Left kidney (tissue), 2 donors: Measurements from ENCODE around the gene IQCK. TPM values are rescaled to one million over a fixed set of nuclear protein-coding genes. Genes with fewer than 3 reads are reported as not detected.

Source experiments
- DNase-seq: peaks from one replicate; pipeline ENCODE4 v3.0.0-alpha.2; 2013
- polyA plus RNA-seq: library from polyadenylated mRNA; unstranded; fragments of 120-200 nt; gene quantifications from one replicate; pipeline ENCODE4 v1.2.1, GENCODE V29; 2013; ENCODE audit not compliant: insufficient read length

IQCK gene
- polyA plus RNA-seq, 1 donor: 44.7 TPM

GRCh38 chr16:19698480-19699465 lies 19.3 kb upstream of the IQCK start:
- no peak for DNase-seq

GRCh38 chr16:19699472-19699871 lies 18.6 kb upstream of the IQCK start:
- DNase-seq: no peak

- DNase-seq: no peak
Measured at GRCh38 chr16:19700319-19700781, 17.7 kb upstream of the IQCK start.

GRCh38 chr16:19701091-19701490 lies 17.0 kb upstream of the IQCK start:
- no peak for DNase-seq

- DNase-seq: no peak
Measured at GRCh38 chr16:19703172-19703889, 14.7 kb upstream of the IQCK start.

- no peak for DNase-seq
Measured at GRCh38 chr16:19704321-19705145, 13.5 kb upstream of the IQCK start.

- DNase-seq: no peak
Measured at GRCh38 chr16:19705146-19705501, 12.9 kb upstream of the IQCK start.

- DNase-seq: no peak
Measured at GRCh38 chr16:19705843-19706242, 12.2 kb upstream of the IQCK start.

GRCh38 chr16:19706846-19707245 lies 11.2 kb upstream of the IQCK start:
- no peak for DNase-seq

- no peak for DNase-seq
Measured at GRCh38 chr16:19707569-19708295, 10.3 kb upstream of the IQCK start.

GRCh38 chr16:19708296-19709205 lies 9.5 kb upstream of the IQCK start:
- no peak for DNase-seq

GRCh38 chr16:19709381-19710136 lies 8.5 kb upstream of the IQCK start:
- DNase-seq: no peak

- DNase-seq: no peak
Measured at GRCh38 chr16:19710191-19710908, 7.7 kb upstream of the IQCK start.

- no peak for DNase-seq
Measured at GRCh38 chr16:19710991-19711545, 7.0 kb upstream of the IQCK start.

- no peak for DNase-seq
Measured at GRCh38 chr16:19711643-19712042, 6.4 kb upstream of the IQCK start.

GRCh38 chr16:19712418-19713058 lies 5.5 kb upstream of the IQCK start:
- no peak for DNase-seq

GRCh38 chr16:19713697-19714096 lies 4.4 kb upstream of the IQCK start:
- DNase-seq: no peak

GRCh38 chr16:19715566-19715965 lies 2.5 kb upstream of the IQCK start:
- no peak for DNase-seq
